Measurements from ENCODE around the gene ACOT7. TPM values are rescaled to one million over a fixed set of nuclear protein-coding genes. Genes with fewer than 3 reads are reported as not detected.
"Not testable (repeated sequence)": the region's sequence is repeated elsewhere in the genome, so short reads cannot be mapped to it uniquely, and the experiment has no call there.

The ACOT7 gene
- total RNA-seq, 2 donors from 2014 or later: 6.6 to 10.7 TPM

- no peak for DNase-seq (ENCODE audit: low spot score)
- H3K27ac ChIP-seq: no peak overlapping the region
- no peaks in the 10 kb centered on the region for H3K36me3 ChIP-seq
- H3K4me1 ChIP-seq: peaks cover 0 to 19% of the 10 kb centered on the region in 2 donors
- no peak overlapping the region for H3K4me3 ChIP-seq
- no peak for TF ChIP-seq CTCF (IDR thresholded peaks at IDR 0.05)
- no peaks in the 10 kb centered on the region for H3K27me3 ChIP-seq
- H3K9me3 ChIP-seq: no peaks in the 10 kb centered on the region
These were observed 8.6 kb downstream of the ACOT7 start for GRCh38 chr1:6384962-6385361.

GRCh38 chr1:6384135-6384534, 9.4 kb downstream of the ACOT7 start:
- no peak for DNase-seq (ENCODE audit: low spot score)
- H3K27ac ChIP-seq: no peak overlapping the region
- no peaks in the 10 kb centered on the region for H3K36me3 ChIP-seq
- H3K27me3 ChIP-seq: no peaks in the 10 kb centered on the region
- H3K9me3 ChIP-seq: no peaks in the 10 kb centered on the region
- no peak for TF ChIP-seq CTCF (IDR thresholded peaks at IDR 0.05)
- no peak overlapping the region for H3K4me3 ChIP-seq
- H3K4me1 ChIP-seq: peaks cover 0 to 19% of the 10 kb centered on the region in 2 donors

GRCh38 chr1:6380037-6380436, 13.5 kb downstream of the ACOT7 start:
- no peaks in the 10 kb centered on the region for H3K27me3 ChIP-seq
- H3K4me3 ChIP-seq: no peak overlapping the region
- no peak overlapping the region for H3K27ac ChIP-seq
- H3K36me3 ChIP-seq: no peaks in the 10 kb centered on the region
- H3K9me3 ChIP-seq: no peaks in the 10 kb centered on the region
- H3K4me1 ChIP-seq: peaks cover 0 to 5% of the 10 kb centered on the region in 2 donors
- DNase-seq (ENCODE audit: low spot score): no peak
- TF ChIP-seq CTCF (IDR thresholded peaks at IDR 0.05): no peak

GRCh38 chr1:6378096-6378746, 15.3 kb downstream of the ACOT7 start:
- Histone ChIP-seq H3K36me3 (no peaks in the 10 kb centered on the region), H3K4me1 (no peaks in the 10 kb centered on the region), H3K9me3 (no peaks in the 10 kb centered on the region), H3K4me3 (no peak overlapping the region), H3K27me3 (no peaks in the 10 kb centered on the region), H3K27ac (no peak overlapping the region)
- DNase-seq (ENCODE audit: low spot score): no peak
- no peak for TF ChIP-seq CTCF (IDR thresholded peaks at IDR 0.05)

- Histone ChIP-seq H3K27me3 (no peaks in the 10 kb centered on the region), H3K4me1 (no peaks in the 10 kb centered on the region), H3K4me3 (no peak overlapping the region), H3K27ac (no peak overlapping the region), H3K9me3 (no peaks in the 10 kb centered on the region), H3K36me3 (no peaks in the 10 kb centered on the region)
- TF ChIP-seq CTCF (IDR thresholded peaks at IDR 0.05): no peak
- DNase-seq (ENCODE audit: low spot score): no peak
These were observed 19.4 kb downstream of the ACOT7 start for GRCh38 chr1:6373961-6374720.

- H3K9me3 ChIP-seq; H3K27ac ChIP-seq; H3K4me1 ChIP-seq; DNase-seq (ENCODE audit: low spot score); H3K4me3 ChIP-seq; H3K36me3 ChIP-seq; H3K27me3 ChIP-seq: not testable (repeated sequence)
These were observed 21.3 kb downstream of the ACOT7 start for GRCh38 chr1:6372236-6372635.
